Retinal pigment epithelial cell (primary cell): ENCODE measurements around the gene BICC1.
A peak's percentile ranks its signal among the peaks of the same experiment; 100 is the strongest.

Experiments used
- DNase-seq: peaks from one replicate; pipeline ENCODE4 v3.0.0-alpha.2; 2010; ENCODE audit warnings: low read depth
- H3K4me3 ChIP-seq: 2 replicates; pipeline ENCODE4 v1.5.1; 2011; ENCODE audit warnings: mild to moderate bottlenecking, low read length, control low read depth, moderate library complexity
- CTCF ChIP-seq: conservative IDR thresholded peaks from 2 replicates; pipeline ENCODE4 v1.5.1; 2011; ENCODE audit warnings: low read depth, low read length, control low read depth, inconsistent platforms

Gene BICC1

DNA sequence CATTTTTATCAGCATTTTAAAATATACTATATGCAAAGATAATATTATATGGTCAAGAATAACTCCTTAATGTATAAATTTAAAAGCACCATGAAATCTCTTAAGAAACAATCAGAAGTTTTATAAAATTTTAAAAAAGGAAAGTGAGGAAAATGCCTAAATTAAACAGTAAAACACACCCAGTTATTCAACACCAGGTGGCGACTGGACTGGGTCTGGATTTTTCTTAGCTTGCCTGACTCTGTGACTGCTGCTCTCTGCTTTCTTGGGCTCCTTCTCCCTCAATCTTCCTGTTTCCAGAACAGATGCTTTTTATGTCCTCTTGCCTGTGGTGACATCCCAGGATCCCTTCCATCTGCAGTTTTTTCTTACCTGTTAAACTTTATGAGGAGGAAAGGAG is 200.3 kb downstream of the BICC1 start:
- DNase-seq = no peak
- TF ChIP-seq CTCF = peak; percentile 42

GRCh38 chr10:58714409-58714808 is 201.7 kb downstream of the BICC1 start:
- no peak for DNase-seq
- TF ChIP-seq CTCF = no peak
- no peak overlapping the region for H3K4me3 ChIP-seq

More for the DNA sequence above, 200.3 kb downstream of the BICC1 start:
- H3K4me3 ChIP-seq = no peak overlapping the region

GRCh38 chr10:58715061-58715460 is 202.4 kb downstream of the BICC1 start:
- H3K4me3 ChIP-seq = no peak overlapping the region
- TF ChIP-seq CTCF = no peak
- DNase-seq = no peak

GRCh38 chr10:58718596-58718995 is 205.9 kb downstream of the BICC1 start:
- no peak for TF ChIP-seq CTCF
- no peak for DNase-seq

DNA sequence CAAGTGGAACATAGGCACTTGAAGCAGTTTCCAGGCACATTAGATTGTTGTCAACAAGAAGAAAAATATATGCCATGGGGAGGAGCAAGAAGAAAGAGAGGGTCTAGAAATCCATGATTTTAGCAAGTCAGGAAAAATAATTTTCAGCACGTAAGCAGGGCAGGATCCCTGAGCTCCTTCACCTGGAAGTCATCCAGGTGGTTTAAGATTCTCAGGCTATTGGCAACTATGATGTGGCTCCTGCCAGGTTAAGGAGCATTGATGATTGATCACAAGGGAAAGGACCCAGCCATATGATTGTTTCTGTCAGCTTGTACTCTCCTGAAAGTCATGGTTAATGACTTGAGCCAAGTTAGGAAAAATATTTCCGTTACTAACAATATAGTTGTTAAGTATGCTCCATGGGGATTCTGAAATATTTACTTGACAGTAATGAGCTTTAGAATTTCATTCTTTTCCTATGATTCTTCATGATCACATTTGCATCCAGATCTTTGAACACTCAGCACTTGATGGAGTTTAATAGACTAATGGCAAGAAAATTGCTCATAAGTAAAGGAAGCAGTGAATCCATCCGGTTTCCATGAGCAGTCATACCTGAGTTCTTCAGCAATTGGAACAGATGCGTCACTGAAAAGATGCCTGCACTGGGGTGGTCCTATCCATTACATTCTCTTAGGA is 209.1 kb downstream of the BICC1 start:
- H3K4me3 ChIP-seq = no peak overlapping the region
- DNase-seq = no peak
- TF ChIP-seq CTCF = no peak

More at GRCh38 chr10:58718596-58718995, 205.9 kb downstream of the BICC1 start:
- no peak overlapping the region for H3K4me3 ChIP-seq

GRCh38 chr10:58723186-58723585 is 210.5 kb downstream of the BICC1 start:
- DNase-seq = no peak
- no peak for TF ChIP-seq CTCF
- H3K4me3 ChIP-seq = no peak overlapping the region

- no peak overlapping the region for H3K4me3 ChIP-seq
- DNase-seq = no peak
- TF ChIP-seq CTCF = no peak
Measured at GRCh38 chr10:58723966-58724365, 211.3 kb downstream of the BICC1 start.
